SK-MEL-5 (cell line): Measurements from ENCODE around the gene DNAJB8. TPM values are rescaled to one million over a fixed set of nuclear protein-coding genes. Genes with fewer than 3 reads are reported as not detected.

Source experiments
- DNase-seq: peaks from one replicate; pipeline ENCODE4 v3.0.0-alpha.2; 2016; ENCODE audit warnings: low read depth, low spot score
- in situ Hi-C: cut with HindIII; loops from 2 replicates; pipeline ENCODE4 v1.10.0; 2016; ENCODE audit warnings: low sequenced_read_pairs, high pct_unique_total_duplicates, low pct_unique_long_range_greater_than_20kb
- total RNA-seq: library from RNA; depleted of rRNA; stranded (reverse); fragments of >200 nt; shearing (Covaris generic); gene quantifications from 2 replicates; pipeline ENCODE4 v1.2.3, GENCODE V29; 2014

DNAJB8 gene
- total RNA-seq, 1 experiment from 2014 or later, result not detected

DNA sequence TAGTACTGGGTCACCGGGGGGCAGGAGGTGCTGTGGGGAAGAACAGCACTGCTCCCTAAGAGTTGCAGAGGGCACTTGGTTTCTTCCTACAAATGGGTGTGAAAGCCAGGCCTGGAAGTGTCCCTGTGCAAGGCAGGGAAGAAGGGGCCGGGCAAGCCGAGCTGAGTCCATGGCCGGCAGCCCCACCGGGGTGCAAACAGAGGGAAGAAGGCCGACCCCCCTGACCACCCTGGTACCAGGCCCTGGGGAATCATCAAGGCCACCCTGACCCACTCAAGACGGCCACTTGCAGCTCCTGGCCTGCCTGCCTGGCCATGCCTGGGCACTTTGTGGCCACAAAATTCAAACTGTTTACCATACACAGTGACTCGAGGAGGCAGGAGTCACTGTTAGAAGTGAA is 8.7 kb upstream of the DNAJB8 start:
- DNase-seq, result no peak
- in situ Hi-C loops, result no loop called here

DNA sequence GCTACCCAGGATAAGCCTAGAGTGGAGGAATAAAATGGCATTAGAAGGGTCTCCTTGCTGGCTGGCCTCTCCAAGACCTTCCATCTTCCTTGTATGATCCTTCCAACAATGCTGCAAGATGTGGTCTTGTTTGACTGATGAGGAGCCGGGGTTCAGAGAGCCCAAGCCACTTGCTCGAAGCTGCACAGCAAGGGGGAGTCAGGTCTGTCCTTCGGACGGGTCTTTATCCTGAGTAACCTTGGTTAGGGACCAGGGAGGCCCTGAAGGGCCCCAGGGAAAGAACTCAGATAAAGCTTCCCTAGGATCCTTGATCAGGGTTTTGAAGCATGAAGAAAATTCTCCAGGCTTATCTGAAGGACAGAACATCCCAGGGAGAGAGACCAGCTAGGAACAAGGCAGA is 7.0 kb upstream of the DNAJB8 start:
- in situ Hi-C loops, result no loop called here
- no peak for DNase-seq

DNA sequence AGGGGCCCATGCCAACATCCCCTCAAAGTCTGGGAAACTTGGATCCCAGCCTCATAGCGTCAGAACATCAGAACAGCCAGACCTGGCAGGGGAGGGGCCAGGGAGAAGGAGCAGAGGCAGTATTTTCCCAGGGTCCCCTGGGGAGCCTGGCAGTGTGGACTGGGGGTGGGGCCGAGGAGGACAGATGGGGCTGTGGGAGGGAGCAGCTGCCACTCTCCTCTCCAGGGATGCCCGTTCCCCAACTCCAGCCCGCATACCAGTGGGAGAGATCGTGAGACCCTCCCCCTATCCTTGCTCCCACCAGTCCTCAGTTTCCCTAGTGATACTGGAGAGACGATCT is 6.5 kb upstream of the DNAJB8 start:
- in situ Hi-C loops, result no loop called here
- DNase-seq, result no peak

DNA sequence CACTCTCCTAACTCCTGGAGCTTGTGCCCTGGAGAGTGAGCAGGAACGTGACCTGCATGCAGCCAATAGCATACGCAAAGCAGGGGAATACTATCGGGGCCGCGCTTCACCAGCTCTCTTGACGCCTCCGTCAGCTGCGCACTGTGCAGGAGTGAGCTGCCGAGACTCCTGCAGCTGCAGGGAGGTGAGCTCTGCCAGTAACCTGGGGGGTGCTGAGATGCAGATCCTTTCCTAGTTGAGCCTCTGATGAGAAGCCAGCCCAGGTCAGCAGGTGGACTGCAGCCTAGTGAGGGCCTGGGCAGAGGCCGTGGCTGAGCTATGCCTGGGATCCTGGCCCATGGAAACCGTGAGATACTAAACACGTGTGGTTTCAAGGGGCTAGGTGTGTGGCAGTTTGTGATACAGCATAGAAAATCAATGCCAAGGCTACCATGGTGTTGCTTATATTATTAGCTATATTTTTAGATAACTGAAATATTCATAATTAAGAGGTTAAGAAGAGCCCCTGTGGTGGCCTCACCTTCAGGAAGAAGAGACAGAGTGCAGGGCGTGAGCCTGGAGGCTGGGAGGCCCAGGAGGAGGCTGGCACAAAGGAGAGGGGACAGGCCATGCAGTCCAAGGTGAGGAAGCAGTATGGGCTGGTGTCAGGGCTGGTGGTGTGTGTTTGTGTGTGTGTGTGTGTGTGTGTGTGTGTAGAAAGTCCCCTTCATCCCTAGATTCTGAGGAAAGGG is 5.9 kb upstream of the DNAJB8 start:
- in situ Hi-C loops, result no loop called here
- no peak for DNase-seq

- in situ Hi-C loops, result no loop called here
Measured at GRCh38 chr3:128471720-128472119, 5.0 kb upstream of the DNAJB8 start.

DNA sequence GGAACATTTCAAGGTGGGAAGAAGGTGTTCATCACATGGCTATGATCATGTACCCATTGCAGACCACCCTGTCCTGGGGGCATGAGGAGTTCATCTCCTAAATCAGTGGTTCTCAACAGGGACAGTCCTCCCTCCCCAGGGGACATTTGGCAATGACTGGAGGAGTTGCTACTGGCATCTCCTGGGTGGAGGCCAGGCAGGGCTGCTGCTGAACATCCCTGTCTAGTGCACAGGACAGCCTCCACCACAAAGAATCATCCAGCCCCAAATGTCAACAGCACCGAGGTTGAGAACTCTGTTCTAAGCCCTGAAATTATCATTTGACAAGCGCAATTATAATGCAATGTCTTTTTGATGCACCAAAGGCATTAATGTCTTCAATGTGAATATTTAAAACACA is 4.4 kb upstream of the DNAJB8 start:
- in situ Hi-C loops, result no loop called here
- DNase-seq, result no peak

More at GRCh38 chr3:128471720-128472119, 5.0 kb upstream of the DNAJB8 start:
- no peak for DNase-seq

- DNase-seq, result no peak
- in situ Hi-C loops, result no loop called here
Measured at GRCh38 chr3:128470134-128470899, 3.6 kb upstream of the DNAJB8 start.

GRCh38 chr3:128469556-128469955 is 2.9 kb upstream of the DNAJB8 start:
- no peak for DNase-seq
- in situ Hi-C loops, result no loop called here

DNA sequence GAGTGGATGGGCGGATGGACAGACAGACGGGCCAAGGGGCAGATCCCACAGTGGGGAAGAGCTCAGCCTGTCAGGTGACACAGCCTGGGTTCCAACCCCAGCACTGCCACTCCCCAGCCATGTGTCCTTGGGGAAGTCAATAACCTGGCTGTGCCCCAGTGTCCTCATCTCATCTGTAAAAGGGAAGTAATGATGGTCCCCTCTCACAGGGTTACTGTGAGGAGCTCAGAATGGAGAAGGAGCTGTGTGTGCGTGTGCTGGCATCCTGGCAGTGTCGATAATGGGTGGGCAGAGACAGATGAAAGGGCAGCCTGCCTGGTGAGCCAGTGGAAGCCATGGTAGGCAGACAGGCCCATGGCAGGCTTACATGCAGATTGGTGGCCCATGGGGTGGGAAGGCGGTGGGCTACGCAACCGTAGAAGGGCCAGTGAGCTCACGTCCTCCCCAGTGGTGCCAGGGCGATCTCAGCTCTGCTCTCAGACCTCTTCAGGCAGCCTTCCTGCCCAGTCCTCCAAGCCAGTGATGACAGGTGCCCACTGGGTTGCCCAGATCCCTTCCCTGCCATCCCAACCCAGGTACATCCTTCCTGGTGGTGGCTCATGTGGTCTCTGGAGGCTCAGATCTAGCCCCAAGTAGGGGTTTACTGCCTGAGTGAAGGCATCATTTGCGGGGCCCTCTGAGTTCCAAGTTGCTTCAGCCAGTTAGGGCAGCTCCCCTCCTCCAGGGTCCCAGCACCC is 2.3 kb upstream of the DNAJB8 start:
- DNase-seq, result no peak
- in situ Hi-C loops, result no loop called here

DNA sequence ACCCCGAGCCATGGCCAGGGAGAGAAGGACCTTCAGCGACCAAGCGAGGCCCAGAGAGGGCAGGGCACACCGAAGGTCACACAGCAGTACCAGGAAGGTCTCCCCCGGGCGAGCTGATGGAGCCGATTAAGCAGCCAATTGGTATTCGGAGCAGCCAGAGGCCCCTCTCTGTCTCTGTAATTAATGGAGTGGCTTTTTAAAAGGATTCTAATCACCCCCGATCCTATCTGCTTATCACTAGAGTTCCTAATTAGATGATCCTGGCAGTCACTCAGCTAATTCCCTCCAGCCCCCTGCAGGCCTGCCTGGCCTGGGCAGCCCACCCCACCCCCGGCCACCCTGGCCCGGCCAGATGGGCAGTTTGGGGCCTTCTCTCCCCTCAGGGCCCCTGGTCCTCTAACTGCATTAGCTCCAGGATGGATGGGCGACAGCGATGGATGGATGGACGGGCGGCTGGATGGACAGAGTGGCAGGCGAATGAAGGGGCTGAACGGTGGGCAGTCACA is 1.6 kb upstream of the DNAJB8 start:
- no peak for DNase-seq
- in situ Hi-C loops, result no loop called here

- no peak for DNase-seq
- in situ Hi-C loops, result no loop called here
Measured at GRCh38 chr3:128464702-128465101, 2.0 kb downstream of the DNAJB8 start.

GRCh38 chr3:128464188-128464587 is 2.5 kb downstream of the DNAJB8 start:
- in situ Hi-C loops, result no loop called here
- no peak for DNase-seq

- no peak for DNase-seq
- in situ Hi-C loops, result no loop called here
Measured at GRCh38 chr3:128463771-128464170, 2.9 kb downstream of the DNAJB8 start.

- in situ Hi-C loops, result no loop called here
- DNase-seq, result no peak
Measured at GRCh38 chr3:128463354-128463753, 3.3 kb downstream of the DNAJB8 start.

DNA sequence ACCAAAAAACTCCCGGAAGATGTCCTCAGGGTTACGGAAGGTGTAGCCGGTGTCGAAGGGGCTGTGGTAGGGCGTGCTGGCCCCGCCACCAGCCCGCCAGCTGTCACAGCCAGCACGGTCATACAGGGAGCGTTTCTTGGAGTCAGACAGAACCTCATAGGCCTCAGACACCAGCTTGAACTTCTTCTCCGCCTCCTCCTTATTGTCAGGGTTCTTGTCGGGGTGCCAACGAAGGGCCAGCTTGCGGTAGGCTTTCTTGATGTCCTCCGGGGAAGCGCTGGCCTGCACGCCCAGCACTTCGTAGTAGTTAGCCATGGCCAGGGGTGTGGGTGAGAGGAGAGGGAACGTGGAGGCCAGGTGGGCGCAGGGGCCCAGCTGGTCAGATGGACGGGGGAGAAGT is 3.8 kb downstream of the DNAJB8 start:
- no peak for DNase-seq
- in situ Hi-C loops, result no loop called here

GRCh38 chr3:128462341-128462910 is 4.3 kb downstream of the DNAJB8 start:
- DNase-seq, result no peak
- in situ Hi-C loops, result no loop called here

DNA sequence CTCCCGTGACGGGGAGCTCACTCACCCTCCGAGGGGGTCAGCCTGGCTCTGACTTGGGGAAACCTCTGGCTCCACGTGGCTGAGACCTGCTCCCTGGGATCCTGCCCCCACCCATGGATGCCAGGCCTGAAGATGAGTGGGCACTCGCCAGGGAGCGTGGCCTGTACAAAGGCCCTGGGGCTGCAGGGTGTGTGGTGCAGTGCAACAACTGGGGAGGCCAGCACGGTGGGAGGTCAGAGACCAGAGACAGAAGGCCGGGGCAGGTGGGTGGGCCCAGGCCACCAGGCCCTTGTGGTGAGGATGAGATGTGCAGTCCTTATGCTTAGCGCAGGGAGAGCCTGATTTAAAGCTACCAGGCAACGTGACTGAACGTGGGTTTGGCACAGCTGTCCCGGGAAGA is 5.0 kb downstream of the DNAJB8 start:
- DNase-seq, result no peak
- in situ Hi-C loops, result no loop called here

DNA sequence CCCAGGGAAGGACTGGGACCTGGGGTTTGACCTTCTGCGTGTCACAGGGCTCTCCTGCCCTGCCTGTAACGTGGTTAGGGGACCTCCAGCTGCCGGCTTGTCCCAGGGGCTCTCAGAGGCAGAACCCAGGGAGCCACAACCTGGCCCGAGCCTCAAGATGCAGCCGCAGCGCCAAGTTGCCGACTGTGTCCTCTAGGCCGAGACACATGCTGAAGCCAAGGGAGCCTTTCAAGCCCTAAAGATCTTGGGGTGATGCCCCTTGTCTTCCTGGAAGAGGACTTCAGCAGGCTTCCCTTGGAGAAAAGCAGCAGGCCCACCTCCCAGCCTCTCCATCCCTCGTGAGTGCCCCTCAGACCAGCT is 7.2 kb downstream of the DNAJB8 start:
- no peak for DNase-seq
- in situ Hi-C loops, result no loop called here
